Testis (tissue), 3 donors: ENCODE results near the gene IGFALS. TPM values are rescaled to one million over a fixed set of nuclear protein-coding genes. Genes with fewer than 3 reads are reported as not detected.
A peak's percentile ranks its signal among the peaks of the same experiment; 100 is the strongest.

Experiments used
- DNase-seq: peaks from one replicate; pipeline ENCODE4 v3.0.0-alpha.2; 2019
- H3K27ac ChIP-seq, 2 donors: fragments of 200-600 bp; sonication (generic); one replicate each; pipeline ENCODE4 v1.5.1; 2019
- H3K27me3 ChIP-seq: fragments of 200-600 bp; sonication (generic); one replicate; pipeline ENCODE4 v1.5.1; 2019
- H3K36me3 ChIP-seq: fragments of 200-600 bp; sonication (generic); one replicate; pipeline ENCODE4 v1.5.1; 2017; ENCODE audit warnings: low read depth; ENCODE audit errors: missing control alignments
- H3K4me1 ChIP-seq: fragments of 200-600 bp; sonication (generic); one replicate; pipeline ENCODE4 v1.5.1; 2019
- H3K4me3 ChIP-seq, 2 donors: fragments of 200-600 bp; sonication (generic); one replicate each; pipeline ENCODE4 v1.5.1; 2017 to 2019
- H3K9me3 ChIP-seq: fragments of 200-600 bp; sonication (generic); one replicate; pipeline ENCODE4 v1.5.1; 2017
- POLR2A ChIP-seq: fragments of 450-650 bp; IDR thresholded peaks from one replicate; pipeline ENCODE4 v1.6.1; 2017; ENCODE audit warnings: antibody characterized with exemption, mild to moderate bottlenecking, moderate library complexity
- WGBS, 2 donors: methylation state at CpG; one replicate each; pipeline ENCODE4 v1.1.5; 2018; 5-methylcytosine and 5-hydroxymethylcytosine counted together
- intact Hi-C: fragments of 100-400 bp; cut with DNase I; formaldehyde crosslinking; loops from one replicate; pipeline ENCODE4 v1.15.1; 2023; ENCODE audit warnings: low total_unique reads
- polyA plus RNA-seq: library from polyadenylated mRNA; stranded (reverse); fragments of 350-450 nt; fragmentation: Illumina TruSeq; extraction: RNeasy Lipid Tissue Mini Kit (QIAGEN cat#74804); gene quantifications from one replicate; pipeline ENCODE4 v1.2.3, GENCODE V29; 2014; ENCODE audit warnings: low read depth, low replicate concordance; ENCODE audit not compliant: insufficient read depth
- total RNA-seq, 2 donors: library from RNA; depleted of rRNA; stranded (reverse); fragments of >200 nt; gene quantifications; one replicate each; pipeline ENCODE4 v1.2.3, GENCODE V29; 2016
- TF ChIP-seq, protein P1 (sequence below), 3 experiments: fragments of 450-650 bp in 2 of 3; fragments of 200-600 bp in 1 of 3; sonication (generic) in 1 of 3; IDR thresholded peaks; one replicate each; pipeline ENCODE4 v1.5.1; 2016 to 2019; ENCODE audit warnings: antibody characterized with exemption in 3 of 3, mild to moderate bottlenecking in 2 of 3, moderate library complexity in 1 of 3

IGFALS gene
- total and polyA plus RNA-seq, 3 donors from 2014 or later = 0.38 to 6.7 (median 3.2) TPM

DNA sequence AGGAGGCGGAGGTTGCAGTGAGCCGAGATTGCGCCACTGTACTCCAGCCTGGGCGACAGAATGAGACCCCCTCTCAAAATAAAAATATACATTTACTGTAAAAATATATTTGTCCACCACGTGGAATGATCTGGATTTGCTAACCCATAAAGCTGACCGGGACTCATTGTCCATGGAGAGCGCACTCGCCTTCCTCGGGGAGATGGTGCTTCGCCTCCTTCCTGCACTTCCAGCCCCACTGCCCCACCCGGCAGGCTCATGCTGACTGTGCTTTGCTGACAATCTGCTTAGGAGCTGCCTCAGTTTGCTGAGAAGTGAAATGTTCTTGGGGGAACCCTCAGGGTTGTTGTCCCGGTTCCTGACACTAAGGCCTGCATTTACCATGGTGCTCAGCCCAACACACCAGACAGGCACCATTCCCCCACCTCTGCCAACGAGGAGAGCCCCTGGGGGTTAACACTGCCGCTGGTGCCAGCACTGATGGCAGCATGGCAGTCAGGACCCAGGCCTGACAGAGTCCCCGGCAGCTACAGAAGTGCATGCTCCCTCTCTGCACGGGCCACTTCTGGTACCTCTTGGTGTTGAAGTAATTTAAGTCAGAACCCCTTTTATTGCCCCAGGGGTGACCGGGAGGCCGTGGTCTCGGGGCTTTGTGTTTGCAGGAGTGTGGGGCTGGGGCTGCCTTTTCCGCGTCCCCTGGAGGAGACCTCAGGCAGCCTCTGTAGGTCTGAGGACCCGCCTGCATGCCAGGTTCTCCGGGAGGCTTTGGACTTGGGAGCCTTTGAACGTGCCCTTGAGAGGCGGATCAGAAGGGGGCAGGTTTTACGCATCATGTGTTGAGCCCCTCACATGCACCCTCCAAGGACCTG lies 8.3 kb downstream of the IGFALS start:
- intact Hi-C loops = no loop called here
- Histone ChIP-seq H3K27ac (no peak overlapping the region), H3K9me3 (no peaks in the 10 kb centered on the region), H3K4me3 (no peak overlapping the region), H3K27me3 (no peaks in the 10 kb centered on the region), H3K4me1 (peaks cover 16% of the 10 kb centered on the region), H3K36me3 (no peaks in the 10 kb centered on the region)
- DNase-seq = no peak
- TF ChIP-seq, protein P1, sequence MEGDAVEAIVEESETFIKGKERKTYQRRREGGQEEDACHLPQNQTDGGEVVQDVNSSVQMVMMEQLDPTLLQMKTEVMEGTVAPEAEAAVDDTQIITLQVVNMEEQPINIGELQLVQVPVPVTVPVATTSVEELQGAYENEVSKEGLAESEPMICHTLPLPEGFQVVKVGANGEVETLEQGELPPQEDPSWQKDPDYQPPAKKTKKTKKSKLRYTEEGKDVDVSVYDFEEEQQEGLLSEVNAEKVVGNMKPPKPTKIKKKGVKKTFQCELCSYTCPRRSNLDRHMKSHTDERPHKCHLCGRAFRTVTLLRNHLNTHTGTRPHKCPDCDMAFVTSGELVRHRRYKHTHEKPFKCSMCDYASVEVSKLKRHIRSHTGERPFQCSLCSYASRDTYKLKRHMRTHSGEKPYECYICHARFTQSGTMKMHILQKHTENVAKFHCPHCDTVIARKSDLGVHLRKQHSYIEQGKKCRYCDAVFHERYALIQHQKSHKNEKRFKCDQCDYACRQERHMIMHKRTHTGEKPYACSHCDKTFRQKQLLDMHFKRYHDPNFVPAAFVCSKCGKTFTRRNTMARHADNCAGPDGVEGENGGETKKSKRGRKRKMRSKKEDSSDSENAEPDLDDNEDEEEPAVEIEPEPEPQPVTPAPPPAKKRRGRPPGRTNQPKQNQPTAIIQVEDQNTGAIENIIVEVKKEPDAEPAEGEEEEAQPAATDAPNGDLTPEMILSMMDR (IDR thresholded peaks at IDR 0.05) = no peak
- TF ChIP-seq POLR2A = no peak
- 87 to 89% methylated on average over 17 to 26 of the region's 26 CpGs for WGBS, 2 donors

DNA sequence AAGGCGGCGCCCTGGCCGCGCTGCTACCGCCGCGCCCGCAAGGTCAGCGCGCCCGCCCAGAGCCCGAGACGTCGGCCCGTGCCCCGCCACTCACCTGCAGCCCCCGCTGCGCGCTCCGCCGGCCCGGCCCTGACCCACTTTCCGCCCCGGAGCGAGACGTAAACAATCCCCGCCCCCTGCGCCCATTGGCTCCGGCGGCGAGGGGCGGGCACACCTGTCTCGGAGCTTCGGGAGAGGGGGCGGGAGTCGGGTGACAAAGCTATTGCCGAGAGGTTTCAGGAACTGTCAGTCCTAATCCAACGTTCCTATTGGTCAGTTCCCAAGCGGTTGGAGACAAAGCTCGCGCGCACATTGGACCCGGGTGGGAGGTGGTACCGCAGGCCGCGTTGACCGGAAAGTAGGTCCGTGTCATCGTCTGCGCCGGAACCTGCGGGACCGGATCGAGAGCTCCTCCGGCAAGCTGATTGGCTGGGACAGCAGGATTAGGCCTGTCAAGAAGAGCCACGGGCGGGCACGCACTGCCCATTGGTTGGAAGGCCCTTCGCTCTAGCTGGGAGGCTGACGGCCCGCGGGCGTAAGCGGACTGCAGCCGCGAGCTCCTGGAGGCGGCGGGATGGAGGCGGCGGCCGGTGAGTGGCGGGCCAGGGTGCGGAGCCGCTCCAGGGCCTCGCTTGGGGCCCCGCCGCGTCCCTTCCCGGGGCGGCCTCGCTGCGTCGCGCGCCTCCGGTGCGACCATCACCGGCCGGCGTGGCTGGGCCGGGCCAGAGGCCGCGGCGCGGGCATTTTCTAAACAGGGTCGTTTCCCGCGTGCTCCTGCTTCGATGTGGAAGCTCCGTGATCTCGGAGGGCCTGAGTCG lies 10.9 kb downstream of the IGFALS start, which contains the start of the genes NUBP2 and SPSB3:
Gene NUBP2, plus strand, starts transcription at position 553 of the 857 bp plus-strand sequence. Its CDS starts 61 bp downstream, at position 614.
Gene SPSB3, minus strand, starts transcription at position 164 of the 857 bp plus-strand sequence. CDS start 1,088 bp downstream, outside the sequence.
- no peak for TF ChIP-seq POLR2A
- TF ChIP-seq, protein P1 (IDR thresholded peaks at IDR 0.05) = peak in 1 of 3 experiments; percentile 1
- H3K27ac ChIP-seq = peak within 1 kb of the TSS; percentile 49 to 84
- H3K4me1 ChIP-seq = peaks cover 16% of the 10 kb centered on the region
- no peaks in the 10 kb centered on the region for H3K36me3 ChIP-seq
- H3K4me3 ChIP-seq = peak within 1 kb of the TSS; percentile 85 to 88
- WGBS, 2 donors = 1 to 4% methylated on average over 5 to 84 of the region's 102 CpGs
- H3K27me3 ChIP-seq = no peaks in the 10 kb centered on the region
- intact Hi-C loops = no loop called here
- no peaks in the 10 kb centered on the region for H3K9me3 ChIP-seq
- DNase-seq = peak; percentile 100

DNA sequence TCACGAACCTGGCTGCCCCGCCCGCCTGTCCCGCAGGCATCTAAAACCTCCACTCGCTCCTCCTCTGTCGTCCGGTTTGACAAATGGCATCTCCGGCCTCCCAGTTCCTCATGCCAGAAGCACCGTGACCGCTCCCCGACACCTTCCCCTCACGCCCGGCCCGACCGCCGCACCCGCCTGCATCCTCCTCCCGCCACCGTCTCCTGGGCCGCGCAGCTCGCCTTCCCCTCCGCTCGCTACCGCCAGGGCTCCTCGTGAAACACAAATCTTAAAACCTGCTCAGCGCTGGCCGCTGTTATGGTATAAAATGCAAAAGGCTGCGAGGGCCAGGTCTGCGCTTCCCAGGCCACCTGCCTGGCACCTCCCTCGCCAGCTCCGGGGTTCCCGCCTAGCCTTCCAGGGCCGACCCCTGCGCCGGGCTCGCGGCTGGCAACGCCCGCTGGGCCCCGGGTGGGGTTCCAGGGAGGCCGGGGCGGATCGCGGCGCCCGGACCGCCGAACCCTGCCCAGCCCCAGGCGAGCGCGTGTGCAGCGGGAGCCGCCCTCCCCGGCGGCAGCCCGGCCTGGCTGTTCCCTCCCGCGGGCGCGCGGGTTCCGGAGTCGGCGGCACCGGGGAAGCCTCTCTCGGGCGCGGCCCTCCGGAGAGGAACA lies 11.6 kb downstream of the IGFALS start:
- TF ChIP-seq, protein P1 (IDR thresholded peaks at IDR 0.05) = no peak
- TF ChIP-seq POLR2A = no peak
- WGBS, 2 donors = 1 to 3% methylated on average over 8 to 64 of the region's 70 CpGs
- peak overlapping the region; percentile 85 to 88 for H3K4me3 ChIP-seq
- H3K27ac ChIP-seq = peak overlapping the region; percentile 25 to 84
- peaks cover 16% of the 10 kb centered on the region for H3K4me1 ChIP-seq
- H3K27me3 ChIP-seq = no peaks in the 10 kb centered on the region
- no peaks in the 10 kb centered on the region for H3K9me3 ChIP-seq
- no peak for DNase-seq
- no peaks in the 10 kb centered on the region for H3K36me3 ChIP-seq
- intact Hi-C loops = no loop called here

DNA sequence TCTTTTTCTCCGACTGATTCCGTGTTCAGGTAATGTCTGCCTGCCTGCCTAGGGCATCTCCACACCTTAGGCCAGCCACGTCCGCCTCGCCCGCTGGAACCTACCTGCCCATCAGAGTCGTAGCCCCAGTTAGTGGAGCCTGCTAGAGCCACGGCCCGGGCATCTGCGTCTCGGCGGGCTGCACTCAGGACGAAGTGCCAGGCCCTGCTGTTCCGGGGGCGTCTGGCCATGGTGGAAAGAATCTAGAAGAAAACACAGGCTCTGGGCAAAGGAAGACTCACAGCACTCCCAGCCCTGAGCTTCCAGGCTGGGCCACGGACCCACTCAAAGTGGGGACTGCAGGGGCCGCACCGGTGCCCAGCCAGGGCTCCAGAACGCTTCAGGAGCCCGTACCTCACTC lies 12.3 kb downstream of the IGFALS start:
- DNase-seq = no peak
- no peaks in the 10 kb centered on the region for H3K27me3 ChIP-seq
- TF ChIP-seq POLR2A = no peak
- TF ChIP-seq, protein P1 (IDR thresholded peaks at IDR 0.05) = no peak
- 43 to 54% methylated on average over 16 to 20 of the region's 20 CpGs for WGBS, 2 donors
- intact Hi-C loops = no loop called here
- H3K9me3 ChIP-seq = no peaks in the 10 kb centered on the region
- H3K4me1 ChIP-seq = peaks cover 16% of the 10 kb centered on the region
- peak overlapping the region; percentile 25 to 84 for H3K27ac ChIP-seq
- H3K4me3 ChIP-seq = peak overlapping the region; percentile 85 to 88
- H3K36me3 ChIP-seq = no peaks in the 10 kb centered on the region
